ENCODE data around the gene TLE3.

TLE3 gene

DNA sequence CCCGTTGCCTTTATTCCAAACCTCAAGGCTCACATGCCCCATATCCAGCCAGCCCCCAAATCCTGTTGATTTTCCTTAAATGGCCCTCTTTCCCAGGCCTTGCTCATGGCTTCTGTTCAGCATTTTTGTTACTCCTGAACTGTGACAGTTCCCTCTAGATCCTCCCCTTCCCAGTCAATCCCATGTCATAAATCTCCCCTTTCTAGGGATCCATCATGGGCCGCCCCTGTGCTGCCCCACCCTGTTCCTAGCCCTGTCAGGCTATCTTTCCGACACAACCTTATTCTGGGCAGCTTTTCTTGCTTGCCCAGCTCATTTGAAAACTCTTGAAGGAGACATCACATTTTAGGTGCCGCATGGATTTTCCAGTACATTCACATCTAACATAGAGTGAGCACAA is 84.8 kb downstream of the TLE3 start:
- DNase-seq (ENCODE audit: low read depth): no peak
- H3K4me3 ChIP-seq (ENCODE audit: low read depth, low read length): no peak overlapping the region
- TF ChIP-seq, protein P1, sequence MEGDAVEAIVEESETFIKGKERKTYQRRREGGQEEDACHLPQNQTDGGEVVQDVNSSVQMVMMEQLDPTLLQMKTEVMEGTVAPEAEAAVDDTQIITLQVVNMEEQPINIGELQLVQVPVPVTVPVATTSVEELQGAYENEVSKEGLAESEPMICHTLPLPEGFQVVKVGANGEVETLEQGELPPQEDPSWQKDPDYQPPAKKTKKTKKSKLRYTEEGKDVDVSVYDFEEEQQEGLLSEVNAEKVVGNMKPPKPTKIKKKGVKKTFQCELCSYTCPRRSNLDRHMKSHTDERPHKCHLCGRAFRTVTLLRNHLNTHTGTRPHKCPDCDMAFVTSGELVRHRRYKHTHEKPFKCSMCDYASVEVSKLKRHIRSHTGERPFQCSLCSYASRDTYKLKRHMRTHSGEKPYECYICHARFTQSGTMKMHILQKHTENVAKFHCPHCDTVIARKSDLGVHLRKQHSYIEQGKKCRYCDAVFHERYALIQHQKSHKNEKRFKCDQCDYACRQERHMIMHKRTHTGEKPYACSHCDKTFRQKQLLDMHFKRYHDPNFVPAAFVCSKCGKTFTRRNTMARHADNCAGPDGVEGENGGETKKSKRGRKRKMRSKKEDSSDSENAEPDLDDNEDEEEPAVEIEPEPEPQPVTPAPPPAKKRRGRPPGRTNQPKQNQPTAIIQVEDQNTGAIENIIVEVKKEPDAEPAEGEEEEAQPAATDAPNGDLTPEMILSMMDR (IDR thresholded peaks at IDR 0.05; ENCODE audit: control insufficient read depth, extremely low read depth, insufficient read depth): no peak

DNA sequence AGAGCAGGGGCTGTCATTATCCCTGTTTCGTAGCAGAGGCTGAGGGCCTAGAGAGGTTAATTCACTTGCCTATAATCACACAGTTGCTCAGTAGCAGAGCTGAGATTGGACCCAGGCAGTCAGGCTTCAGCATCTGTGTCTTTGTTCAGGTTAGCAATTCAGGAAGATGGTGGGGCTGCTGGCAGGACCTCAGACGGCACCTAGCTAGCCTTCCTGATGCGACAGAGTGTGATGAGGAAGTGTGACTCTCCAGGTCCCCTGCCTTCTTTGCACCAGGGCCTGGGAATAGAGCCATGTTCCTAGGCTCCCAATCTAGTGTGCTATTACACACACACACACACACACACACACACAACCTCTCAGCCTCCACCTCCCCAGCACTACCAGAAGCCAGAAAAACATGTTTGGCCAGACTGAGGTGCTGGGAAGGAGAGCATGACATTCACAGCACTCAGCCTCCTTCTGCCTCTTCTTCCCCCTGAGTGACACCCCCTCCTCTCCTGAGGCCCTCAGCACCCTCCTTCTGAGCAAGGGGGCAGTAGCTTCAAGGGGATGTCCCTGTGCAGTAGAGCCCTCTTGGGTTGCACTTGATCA is 88.9 kb downstream of the TLE3 start:
- TF ChIP-seq, protein P1 (IDR thresholded peaks at IDR 0.05; ENCODE audit: control insufficient read depth, extremely low read depth, insufficient read depth): no peak
- DNase-seq (ENCODE audit: low read depth): peak; percentile 30
- H3K4me3 ChIP-seq (ENCODE audit: low read depth, low read length): no peak overlapping the region

DNA sequence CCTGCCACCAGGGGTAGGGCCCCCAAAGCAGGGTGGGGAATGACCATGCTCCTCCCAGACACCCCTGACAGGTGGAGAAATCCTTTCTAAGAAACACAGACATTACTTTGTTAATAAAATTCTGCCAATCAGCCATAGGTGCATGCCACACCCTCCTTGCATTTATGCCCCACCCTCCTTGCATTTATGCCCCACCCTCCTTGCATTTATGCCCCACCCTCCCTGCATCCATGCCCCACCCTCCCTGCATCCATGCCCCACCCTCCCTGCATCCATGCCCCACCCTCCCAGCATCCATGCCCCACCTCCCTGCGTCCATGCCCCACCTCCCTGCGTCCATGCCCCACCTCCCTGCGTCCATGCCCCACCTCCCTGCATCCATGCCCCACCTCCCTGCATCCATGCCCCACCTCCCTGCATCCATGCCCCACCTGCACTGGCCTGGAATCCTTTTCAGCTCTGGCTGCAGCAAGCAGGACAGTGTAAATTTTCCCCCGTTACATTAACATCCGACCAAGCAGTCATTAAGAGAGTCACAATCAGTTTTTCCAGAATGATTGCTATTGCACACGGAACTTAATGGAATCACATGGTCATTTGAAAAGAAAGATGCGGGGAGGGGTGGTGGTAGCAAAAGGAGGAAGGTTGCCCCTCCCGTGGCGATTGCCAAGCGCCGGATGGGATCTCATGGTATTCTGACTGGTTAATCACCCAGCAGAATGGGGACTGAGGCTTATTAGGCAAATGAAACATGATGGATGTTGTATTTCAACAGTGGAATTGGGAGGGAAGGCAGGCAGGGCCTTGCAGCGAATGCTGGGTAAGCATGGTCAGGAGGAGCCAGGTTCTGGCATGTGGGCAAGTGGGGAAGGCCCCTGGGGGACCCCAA is 91.2 kb downstream of the TLE3 start:
- no peak overlapping the region for H3K4me3 ChIP-seq (ENCODE audit: low read depth, low read length)

DNA sequence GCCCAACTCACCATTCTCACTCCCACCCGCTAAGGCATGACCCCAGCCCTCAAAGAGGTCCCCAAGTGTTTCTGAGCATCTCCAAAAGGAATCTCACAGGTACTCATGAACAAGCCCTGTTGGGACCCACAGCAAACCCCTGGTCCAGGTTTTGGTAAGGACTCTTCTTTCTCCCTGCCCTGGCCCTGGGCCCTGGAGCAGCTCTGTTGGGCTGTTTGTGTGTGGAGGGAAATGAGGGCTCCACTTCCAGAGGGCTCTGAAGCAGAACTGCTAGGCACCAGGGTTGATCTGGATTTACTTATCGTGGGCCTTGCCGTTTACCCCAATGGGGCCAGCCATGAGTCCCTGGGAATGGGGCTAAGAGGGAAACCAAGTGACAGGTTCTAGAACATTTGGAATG is 92.9 kb downstream of the TLE3 start:
- TF ChIP-seq, protein P1 (IDR thresholded peaks at IDR 0.05; ENCODE audit: control insufficient read depth, extremely low read depth, insufficient read depth): no peak
- no peak for DNase-seq (ENCODE audit: low read depth)
- no peak overlapping the region for H3K4me3 ChIP-seq (ENCODE audit: low read depth, low read length)

More for the DNA sequence above, 91.2 kb downstream of the TLE3 start:
- TF ChIP-seq, protein P1 (IDR thresholded peaks at IDR 0.05; ENCODE audit: control insufficient read depth, extremely low read depth, insufficient read depth): no peak
- no peak for DNase-seq (ENCODE audit: low read depth)

DNA sequence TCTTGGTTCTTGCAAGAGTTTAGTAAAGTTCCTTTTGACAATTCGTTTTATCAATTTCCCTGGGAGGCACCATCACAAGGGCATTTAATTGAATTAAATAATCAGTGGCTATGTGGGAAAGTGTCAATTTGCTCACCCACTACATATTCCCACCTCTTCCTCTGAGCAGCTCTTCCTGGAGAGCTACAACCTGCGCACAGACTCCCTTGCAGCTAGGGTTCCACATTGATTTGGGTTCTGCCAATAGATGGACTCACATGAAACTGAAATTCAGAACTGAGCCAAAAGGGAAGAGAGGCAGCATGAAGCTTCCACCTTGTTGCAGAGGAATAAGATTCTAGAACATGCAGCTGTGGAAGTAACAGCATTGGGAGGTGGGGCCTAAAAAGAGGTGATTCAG is 94.8 kb downstream of the TLE3 start:
- TF ChIP-seq, protein P1 (IDR thresholded peaks at IDR 0.05; ENCODE audit: control insufficient read depth, extremely low read depth, insufficient read depth): no peak
- H3K4me3 ChIP-seq (ENCODE audit: low read depth, low read length): no peak overlapping the region
- DNase-seq (ENCODE audit: low read depth): no peak

DNA sequence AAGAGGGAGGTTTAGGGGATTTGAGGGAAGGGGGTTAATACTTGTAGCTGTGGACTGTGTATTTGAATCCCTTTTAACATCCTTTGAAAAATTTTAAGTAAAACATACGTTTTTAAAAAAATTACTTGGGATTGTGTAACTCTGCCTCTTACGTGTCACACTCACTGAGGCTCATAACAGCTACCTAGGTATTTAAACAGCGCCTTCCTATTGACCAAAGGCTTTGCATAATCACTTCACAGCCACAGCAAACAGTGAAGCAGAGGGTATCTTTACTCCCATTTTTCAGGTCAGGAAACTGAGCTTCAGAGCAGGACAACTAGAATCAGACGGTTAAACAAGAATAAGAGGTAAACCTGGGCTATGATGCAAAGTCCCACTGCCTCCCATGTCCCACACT is 95.9 kb downstream of the TLE3 start:
- DNase-seq (ENCODE audit: low read depth): no peak
- TF ChIP-seq, protein P1 (IDR thresholded peaks at IDR 0.05; ENCODE audit: control insufficient read depth, extremely low read depth, insufficient read depth): no peak
- H3K4me3 ChIP-seq (ENCODE audit: low read depth, low read length): no peak overlapping the region

Measured in LNCaP clone FGC (cell line).